Superior temporal gyrus (tissue), 1 donor: Measurements from ENCODE around the gene DOCK10.

Experiments
- DNase-seq: peaks from one replicate; pipeline ENCODE4 v3.0.0-alpha.2; 2016; ENCODE audit errors: extremely low spot score

DOCK10 gene

DNA sequence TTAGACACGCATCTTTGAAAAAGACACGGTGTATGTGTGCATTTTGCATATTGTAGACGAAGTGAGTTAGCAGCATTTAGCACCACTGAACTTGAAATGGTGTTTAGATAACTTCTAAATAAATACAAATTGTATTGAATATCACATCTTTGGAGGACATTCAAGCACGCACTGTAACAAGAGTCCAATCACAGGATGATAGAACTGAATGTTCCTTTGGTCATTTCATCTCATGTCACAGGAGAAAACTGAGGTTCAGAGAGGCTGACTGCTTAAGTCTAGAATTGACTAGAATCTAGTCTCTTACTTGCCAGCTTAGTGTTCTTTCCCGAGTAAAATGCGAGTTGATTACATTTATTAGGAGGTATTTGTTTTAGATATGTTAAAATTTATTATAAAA, 206.9 kb downstream of the DOCK10 start:
- DNase-seq, result no peak

DNA sequence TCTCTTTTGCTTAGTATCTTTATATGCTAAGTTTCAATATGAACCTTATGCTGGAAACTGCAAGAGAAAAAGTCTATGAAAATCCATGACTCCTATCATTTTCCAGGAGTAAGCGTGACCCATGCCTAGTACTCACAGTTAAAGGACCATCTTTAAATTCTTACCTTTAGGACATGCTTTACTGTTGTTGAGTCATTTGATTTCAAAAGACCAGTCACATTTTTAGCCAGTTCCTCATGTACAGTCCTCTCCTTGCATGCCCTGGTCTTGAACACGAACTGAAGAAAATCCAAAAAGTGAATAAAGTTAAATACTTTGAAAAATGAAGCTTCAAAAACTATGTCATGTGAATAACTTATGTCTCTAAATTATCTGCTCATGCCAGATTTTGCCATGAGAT, 208.3 kb downstream of the DOCK10 start:
- no peak for DNase-seq

DNA sequence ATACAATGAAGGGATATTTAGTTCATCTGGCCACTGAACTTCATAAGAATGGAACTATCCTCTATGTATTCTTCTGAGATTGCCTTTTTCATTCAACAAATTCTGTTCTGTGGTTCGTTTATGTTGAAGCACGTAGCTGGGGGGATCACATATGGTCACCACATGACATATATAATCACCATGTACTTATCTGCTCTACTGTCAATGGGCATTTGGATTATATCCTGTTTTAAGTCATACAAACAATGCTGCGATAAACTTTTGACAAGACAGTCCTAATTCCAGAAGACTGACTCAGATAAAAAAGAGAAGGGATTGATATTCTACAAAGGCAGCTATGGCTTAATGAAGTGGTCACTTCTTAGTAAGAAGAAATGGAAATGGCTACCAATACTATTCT, 210.1 kb downstream of the DOCK10 start:
- no peak for DNase-seq

DNA sequence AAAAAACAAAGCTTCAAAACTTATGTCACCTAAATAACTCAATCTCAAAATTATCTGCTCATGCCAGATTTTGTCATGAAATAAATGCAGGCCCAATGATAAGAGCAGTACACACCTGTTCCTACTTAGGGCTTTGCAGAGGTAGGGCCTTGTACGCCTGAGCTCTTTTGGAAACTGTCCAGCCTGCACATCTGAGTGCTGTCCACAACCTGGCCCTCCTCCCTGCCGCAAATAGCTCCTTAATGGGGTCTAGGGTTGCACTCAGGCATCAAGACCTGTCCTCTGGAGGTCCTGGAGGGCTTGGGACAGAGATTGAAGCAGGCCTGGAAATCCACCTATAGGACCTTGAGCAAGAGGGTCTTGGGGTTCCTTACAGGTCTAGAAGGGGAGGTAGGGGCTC, 210.7 kb downstream of the DOCK10 start:
- no peak for DNase-seq

DNA sequence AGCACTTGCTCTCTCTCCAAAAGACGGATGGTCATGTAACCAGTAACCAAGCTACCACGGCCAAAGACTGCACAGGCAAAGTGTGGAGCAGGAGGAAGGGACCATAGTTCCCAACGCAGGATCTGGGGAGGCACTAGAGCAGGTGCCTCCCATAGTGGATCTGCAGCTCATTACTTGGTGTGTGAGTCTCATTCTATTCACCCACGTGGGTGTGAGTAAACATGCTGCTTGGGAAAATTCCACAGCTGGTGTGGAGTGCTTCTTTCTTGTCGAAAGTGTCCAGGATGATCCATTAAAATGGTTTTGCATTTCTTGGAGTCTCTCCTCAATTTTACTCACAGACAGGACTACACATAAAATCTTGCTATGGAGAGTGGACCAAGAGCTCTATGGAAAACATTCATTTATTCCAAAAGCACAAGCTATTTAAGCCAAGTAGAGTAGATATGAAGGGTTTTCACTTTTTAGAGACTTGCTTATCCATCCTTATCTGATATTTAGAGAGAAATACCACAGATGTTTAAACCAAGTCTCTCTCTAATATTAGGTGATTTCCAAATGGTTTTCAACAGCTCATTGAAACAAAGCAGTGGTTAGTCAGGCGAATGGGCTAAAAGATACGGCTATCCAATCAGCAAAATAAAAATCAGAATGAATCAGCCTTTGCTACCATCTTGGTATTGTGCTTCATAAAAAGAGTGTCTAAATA, 221.8 kb downstream of the DOCK10 start:
- DNase-seq, result no peak

DNA sequence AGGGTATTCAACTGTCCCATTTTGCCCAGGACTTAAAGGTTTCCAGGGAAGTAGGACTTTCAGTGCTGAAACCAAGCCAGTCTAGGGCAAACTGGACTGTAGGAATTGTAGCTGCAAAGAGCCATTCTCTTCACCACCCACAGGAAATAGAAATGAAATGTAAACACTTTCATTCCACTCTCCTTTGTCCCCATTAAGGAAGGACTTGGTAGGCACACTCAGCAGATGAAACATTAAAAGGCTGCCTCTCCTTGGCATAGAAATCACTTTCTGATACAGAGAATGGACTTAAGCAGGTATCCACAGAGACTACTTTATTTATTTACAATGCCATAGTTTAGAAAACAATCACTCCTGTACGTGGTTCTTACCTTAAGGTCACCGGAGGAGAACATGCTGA, 223.2 kb downstream of the DOCK10 start:
- no peak for DNase-seq

DNA sequence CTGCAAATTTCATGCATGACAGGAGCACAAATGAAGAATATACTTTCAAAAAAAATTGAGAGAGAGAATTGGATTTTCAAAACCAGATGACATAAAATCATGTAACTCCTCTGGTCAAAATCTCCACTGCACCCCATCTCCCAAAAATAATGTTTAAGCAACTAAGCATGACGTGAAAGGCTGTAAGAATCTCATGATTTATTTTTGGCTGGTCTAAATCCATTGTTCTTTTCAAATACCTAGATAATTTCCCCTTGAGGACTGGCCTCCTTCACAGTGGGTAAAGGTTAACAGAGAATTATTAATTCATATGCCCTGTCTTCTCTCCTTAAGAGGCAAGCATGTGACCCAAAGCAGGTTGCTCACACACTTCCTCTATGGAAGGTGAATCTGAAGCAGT, 224.6 kb downstream of the DOCK10 start:
- DNase-seq, result no peak

DNA sequence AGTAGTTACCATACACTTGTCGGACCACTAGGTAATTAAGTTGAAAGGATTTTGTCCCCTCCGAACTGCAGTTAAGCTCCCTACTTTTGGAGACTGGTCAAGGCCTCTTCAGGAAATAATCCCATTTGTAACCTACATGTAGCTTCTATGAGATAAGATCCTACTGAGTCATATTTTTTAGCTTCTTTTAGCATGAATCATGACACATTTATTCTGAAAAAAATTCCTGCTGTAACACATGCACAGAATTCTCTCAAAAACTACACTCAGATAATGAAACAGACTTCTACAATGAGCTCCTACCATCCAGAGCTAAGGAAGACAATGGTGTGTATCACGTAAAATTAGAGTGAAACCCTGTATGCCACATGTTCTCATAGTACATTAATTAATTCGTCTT, 225.5 kb downstream of the DOCK10 start:
- peak; percentile 25 for DNase-seq

DNA sequence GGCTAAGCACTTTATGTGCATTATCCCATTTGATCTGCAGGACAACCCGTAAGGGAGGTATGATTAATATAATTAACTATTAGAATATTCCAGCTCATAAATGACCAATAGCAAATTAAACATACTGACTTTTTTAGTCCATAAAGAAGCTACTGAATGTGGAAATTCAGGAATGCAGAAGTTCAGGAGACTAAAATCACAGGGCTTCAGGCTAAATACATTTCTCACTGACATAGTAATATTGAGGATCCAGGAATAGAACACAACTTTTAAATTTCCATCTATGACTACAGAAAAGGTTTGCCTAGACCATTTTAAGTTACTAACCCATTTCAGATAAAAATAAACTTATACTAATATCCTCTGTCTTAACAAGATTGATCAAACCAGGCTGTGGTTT, 228.7 kb downstream of the DOCK10 start:
- DNase-seq, result no peak

DNA sequence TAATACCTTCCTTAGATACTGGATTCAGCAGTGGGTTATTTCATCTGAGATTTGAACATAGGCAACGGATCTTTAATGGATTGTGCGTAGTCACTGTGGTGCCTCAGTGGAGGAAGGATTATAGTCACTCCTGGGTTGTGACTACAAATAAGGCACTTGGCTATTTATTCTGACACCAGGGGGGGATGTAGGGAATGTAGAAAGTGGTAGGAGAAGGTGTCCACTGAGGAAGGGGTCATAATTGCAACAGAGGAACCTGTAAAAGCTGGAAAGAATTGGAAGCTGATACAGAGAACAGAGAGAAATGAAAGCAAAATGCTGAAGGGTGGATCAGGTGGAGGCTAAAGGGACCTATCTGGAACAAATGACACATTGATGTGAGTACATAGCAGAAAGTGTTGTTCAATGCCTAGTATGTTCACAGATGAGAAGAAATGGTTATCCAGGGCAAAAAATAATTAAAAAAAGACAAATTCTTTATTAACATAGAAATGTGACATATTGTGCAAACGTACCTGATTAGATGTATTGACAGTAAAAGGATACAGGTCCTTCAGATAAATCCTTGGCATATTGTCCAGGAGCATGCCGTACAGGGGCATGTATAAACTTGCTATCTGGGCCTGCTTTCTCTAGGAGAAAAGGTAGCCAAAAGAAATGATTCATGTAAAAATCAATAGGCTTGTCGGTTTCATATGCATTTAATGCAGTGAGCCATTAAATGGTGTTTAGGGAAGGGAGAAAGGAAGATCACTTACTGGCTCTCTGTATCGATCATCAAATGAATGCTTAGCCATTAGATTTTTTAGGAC, 234.9 kb downstream of the DOCK10 start:
- DNase-seq, result no peak

DNA sequence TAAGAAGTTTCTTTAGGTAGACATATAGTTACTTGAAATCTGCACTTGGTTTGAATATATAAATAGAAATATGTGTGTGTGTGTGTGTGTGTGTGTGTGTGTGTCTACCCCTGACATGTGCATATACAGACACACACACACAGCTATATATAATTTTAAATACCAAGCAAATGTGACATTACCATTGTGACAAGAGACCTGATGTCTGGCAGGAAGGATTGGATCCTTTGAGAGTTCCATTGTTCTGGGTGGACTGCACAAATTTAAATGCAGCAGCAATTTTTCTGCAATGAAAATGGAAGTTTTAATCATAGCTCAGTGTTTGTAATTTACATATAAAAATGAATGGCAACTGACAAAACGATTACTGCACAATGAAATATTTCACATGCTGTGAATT, 238.3 kb downstream of the DOCK10 start:
- DNase-seq, result no peak

DNA sequence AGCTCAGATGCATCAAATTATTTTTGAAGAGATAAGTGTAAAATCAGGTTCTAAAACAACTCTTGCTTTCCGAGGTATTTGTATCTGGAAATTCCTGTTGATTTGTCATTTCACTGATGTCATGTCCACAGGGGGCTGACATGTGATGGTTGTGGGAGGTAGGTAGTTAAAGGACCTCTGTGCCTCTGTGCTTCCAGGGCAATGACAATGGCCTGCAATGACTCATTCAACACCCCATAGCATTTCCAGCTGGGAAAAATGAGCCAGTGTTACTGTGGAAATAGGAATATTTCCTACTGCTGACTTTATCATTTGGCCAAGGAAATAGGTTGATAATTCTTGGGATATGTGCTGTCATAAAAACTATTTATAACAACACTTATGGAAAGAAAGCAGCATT, 239.9 kb downstream of the DOCK10 start:
- DNase-seq, result no peak

DNA sequence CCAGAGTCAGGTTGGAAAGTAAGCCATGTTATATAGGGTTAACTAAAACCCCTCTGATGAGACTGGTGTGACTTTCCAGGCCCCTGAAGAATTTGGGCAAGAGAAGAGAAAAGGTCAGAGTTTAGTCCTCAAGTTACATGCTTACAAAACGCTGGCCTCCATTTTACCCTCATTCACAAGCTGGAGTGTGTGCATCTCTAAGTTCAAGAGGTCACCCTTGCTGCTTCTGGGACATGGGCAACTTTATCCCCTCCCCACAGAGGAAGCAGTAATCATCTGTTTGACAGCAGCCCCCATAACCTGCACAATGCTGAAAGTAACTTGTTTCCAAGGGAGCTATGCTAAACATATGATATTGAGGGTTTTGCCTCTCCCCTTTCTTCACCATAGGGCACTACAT, 240.9 kb downstream of the DOCK10 start:
- no peak for DNase-seq

DNA sequence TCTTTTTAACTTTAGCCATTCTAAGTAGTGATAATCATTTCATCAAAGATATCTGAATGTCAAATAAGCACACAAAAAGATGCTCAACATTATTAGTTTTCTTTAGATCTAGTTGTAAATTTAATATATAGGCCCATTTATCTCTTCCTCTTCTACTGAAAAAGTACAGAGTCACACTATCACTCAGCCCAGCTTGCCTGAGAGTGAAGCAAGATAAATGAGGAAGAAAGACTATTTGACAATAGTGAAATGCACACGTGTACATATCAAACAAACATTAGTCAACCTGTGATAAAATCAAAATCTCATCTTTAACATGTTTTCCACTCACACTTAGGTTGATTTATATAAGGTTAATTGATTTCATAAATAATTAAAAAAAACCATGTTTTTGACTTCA, 242.6 kb downstream of the DOCK10 start:
- no peak for DNase-seq

DNA sequence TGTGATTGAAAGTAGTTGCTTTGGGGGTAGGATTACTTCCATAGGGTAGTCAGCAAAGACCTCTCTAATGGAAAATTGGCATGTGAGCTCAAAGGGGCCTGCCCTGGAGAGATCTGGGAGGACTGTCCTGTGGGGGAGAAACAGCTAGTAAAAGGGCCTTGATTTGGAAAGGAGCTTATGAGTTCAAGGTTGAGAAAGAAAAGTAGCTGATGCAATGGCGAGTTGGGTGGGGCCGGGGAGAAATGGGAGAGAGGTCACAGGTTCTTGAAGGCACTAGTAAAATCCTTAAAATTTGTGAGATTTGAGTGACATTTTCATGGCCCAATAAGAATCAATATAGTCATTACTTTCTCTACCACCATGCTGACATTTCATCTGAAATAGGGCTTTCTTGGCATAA, 244.1 kb downstream of the DOCK10 start:
- DNase-seq, result no peak

DNA sequence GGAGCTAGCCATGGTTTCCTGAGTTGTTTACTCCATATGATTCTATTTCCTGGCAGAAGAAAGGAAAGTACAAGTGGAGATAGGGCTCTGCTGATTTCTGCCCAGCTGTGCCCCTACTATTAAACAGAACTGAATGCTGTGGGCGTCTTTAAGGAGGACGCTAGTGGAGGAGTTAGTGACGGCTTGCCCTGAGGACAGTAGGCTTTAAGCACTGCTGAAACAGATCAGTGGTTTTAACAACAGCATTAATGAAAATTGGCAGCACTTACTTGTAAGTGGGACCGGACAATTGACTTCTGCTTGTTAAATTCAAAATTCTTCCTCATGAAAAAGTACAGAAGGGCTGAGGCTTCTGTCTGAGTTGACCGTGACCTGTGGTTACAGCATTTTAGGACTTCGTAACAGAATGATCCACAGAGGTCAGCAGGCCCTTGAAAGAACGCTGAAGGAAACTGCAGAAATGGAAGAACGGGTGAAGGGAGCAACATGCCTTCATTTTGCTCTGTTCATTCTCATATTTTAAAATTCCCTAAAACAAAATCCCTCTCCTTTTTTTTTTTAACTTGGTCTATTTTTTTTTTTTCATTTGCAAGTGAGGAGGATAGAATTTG, 245.5 kb downstream of the DOCK10 start:
- DNase-seq, result no peak

DNA sequence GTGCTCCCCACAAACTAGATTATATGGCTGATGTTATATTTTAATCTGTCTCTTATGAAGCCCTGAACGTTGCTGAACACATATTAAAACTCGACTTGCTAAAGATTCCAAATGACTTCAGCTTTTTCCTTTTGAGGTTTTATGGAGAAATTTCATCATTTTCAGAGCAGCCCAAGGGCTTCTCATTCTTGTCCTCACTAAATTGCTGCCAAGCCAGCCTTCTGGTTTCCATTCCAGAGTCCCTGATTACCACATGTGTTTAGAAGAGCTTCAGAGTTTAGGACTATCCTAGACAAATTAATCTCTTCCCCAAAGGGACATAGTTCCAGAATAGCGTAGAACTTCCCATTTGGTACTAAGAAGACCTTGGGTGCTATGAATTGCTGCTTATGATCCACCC, 248.3 kb downstream of the DOCK10 start:
- DNase-seq, result no peak

DNA sequence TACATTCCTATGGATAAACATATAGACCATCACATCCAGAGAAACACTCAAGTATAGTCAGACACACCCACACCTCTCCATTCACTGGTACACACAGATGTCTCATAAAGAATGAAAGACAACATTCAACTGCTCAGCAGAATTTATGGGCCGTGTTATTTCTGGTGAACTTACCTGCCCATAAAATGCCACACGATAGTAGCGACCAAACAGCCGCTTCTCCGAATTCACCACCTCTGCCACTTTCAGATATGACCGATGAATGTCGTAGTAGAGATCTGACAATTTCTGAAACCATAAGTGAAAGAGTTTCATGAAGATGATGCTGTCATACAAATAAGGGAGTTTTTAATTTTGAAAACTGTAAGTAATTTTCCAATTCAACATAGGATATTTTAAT, 255.4 kb downstream of the DOCK10 start:
- no peak for DNase-seq

DNA sequence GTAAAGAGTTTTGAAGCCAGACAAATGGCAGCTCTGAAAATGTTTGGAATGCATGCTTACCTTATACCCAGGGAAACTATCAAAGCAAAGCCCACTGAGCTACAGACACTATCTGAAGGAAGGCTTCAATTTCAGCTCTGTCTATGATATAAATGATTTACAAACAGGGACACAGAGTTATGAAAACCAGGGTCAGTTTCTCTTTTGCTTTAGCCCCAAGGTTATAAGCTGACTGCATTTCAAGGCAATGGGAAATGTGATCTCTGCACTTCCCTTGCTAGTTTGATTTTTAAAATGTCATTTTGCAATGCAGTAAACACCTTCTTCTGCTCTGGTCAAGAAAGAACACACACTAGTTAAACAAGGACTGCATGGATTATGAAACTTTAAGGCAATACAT, 260.9 kb downstream of the DOCK10 start:
- DNase-seq, result no peak

DNA sequence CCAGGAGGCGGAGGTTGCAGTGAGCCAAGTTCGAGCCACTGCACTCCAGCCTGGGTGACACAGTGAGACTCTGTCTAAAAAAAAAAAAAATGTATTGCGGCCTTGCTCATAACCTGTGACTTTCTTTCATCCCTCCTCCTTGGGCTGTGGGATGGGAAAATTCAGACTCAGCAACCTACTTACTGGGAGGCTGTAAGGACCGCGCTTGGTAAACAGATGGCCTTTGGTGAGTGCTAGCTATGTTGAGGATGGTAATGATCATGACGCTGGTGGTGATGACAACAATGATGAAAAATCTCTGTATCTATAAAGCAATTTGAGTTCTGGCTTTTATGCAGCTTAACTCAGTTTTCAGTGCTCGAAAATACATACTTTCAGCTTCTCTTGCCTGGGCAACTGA, 261.4 kb downstream of the DOCK10 start:
- DNase-seq, result no peak

DNA sequence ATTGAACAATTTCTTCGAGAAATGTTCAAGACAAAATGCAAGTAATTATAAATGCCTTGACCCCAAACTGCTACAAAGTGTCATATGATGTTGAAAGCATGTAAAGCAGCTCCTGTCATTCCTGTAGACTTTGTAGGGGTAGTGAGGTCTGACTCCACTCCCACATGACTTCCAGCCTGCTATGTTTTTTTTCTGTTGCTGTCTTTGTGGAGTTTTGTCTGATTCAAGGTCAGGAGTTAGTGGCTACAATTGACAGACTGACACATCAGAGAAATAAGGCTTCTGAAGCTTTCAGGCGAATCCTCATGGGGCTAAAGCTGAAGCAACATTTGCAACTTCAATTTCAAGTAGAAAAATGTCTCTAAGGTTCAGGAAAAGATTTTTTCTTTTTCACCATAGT, 262.2 kb downstream of the DOCK10 start:
- DNase-seq, result no peak

DNA sequence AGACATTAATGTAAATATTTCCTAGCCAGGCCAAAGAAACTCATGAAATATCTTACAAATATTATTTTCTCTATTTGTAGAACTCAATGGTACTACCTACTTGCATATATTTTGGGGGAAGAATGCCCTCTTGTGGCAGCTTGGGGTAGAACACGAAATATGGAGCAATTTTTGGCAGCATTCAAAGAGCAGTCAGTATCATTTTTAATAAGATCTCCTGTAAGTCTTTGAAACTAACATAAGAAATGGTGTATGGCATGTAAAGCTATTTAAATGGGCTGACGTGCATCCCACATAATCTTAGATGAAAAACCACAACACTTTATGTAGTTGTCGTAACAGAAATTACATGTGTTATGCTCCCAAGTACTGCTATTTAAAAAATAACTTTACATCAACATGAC, 263.8 kb downstream of the DOCK10 start:
- peak; percentile 84 for DNase-seq

DNA sequence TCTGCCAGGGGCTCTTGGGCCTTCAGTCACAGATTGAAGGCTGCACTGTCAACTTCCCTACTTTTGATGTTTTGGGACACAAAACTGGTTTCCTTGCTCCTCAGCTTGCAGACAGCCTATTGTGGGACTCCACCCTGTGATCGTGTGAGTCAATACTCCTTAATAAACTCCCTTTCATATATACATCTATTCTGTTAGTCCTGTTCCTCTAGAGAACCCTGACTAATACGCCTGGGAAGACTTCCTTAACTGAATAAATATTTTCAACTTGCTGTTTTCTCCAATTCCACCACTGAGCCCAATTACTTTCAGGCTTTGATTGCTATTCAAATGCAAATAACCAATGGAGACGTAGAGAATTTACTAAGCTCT, 264.7 kb downstream of the DOCK10 start:
- DNase-seq, result no peak
